T-helper 9 cell (primary cell): ENCODE data around the gene RSPH3.
"Not testable (repeated sequence)": the region's sequence is repeated elsewhere in the genome, so short reads cannot be mapped to it uniquely, and the experiment has no call there.

Source experiments
- DNase-seq: peaks from one replicate; pipeline ENCODE4 v3.0.0-alpha.2; 2020

The RSPH3 gene

GRCh38 chr6:159023893-159024292, 23.9 kb upstream of the RSPH3 start:
- DNase-seq, result no peak

- no peak for DNase-seq
Measured at GRCh38 chr6:159020011-159020410, 20.0 kb upstream of the RSPH3 start.

- DNase-seq, result no peak
Measured at GRCh38 chr6:159017757-159018559, 18.0 kb upstream of the RSPH3 start.

GRCh38 chr6:159014406-159014805, 14.4 kb upstream of the RSPH3 start:
- no peak for DNase-seq

- no peak for DNase-seq
Measured at GRCh38 chr6:159013229-159013628, 13.2 kb upstream of the RSPH3 start.

- no peak for DNase-seq
Measured at GRCh38 chr6:159012201-159012600, 12.2 kb upstream of the RSPH3 start.

GRCh38 chr6:159010037-159010612, 10.1 kb upstream of the RSPH3 start:
- not testable (repeated sequence) for DNase-seq

- DNase-seq, result no peak
Measured at GRCh38 chr6:159008656-159009288, 8.8 kb upstream of the RSPH3 start.

GRCh38 chr6:159007510-159007909, 7.5 kb upstream of the RSPH3 start:
- no peak for DNase-seq

GRCh38 chr6:159005436-159005835, 5.4 kb upstream of the RSPH3 start:
- no peak for DNase-seq

GRCh38 chr6:159004592-159004991, 4.6 kb upstream of the RSPH3 start:
- DNase-seq, result no peak

GRCh38 chr6:159002432-159003155, 2.6 kb upstream of the RSPH3 start:
- no peak for DNase-seq

- DNase-seq, result no peak
Measured at GRCh38 chr6:158999154-158999665, 792 bp downstream of the RSPH3 start.

GRCh38 chr6:158996856-158997255, 3.1 kb downstream of the RSPH3 start:
- no peak for DNase-seq

- no peak for DNase-seq
Measured at GRCh38 chr6:158993639-158994038, 6.4 kb downstream of the RSPH3 start.

GRCh38 chr6:158991017-158991723, 8.8 kb downstream of the RSPH3 start:
- DNase-seq, result no peak

- not testable (repeated sequence) for DNase-seq
Measured at GRCh38 chr6:158989711-158990110, 10.3 kb downstream of the RSPH3 start.

- DNase-seq, result no peak
Measured at GRCh38 chr6:158988477-158988876, 11.5 kb downstream of the RSPH3 start.

- no peak for DNase-seq
Measured at GRCh38 chr6:158987657-158988056, 12.3 kb downstream of the RSPH3 start.

- no peak for DNase-seq
Measured at GRCh38 chr6:158978757-158979156, 21.2 kb downstream of the RSPH3 start.

GRCh38 chr6:158977382-158977781, 22.6 kb downstream of the RSPH3 start:
- no peak for DNase-seq
